ENCODE data around the gene PXMP4.
A peak's percentile ranks its signal among the peaks of the same experiment; 100 is the strongest.

Gene PXMP4

DNA sequence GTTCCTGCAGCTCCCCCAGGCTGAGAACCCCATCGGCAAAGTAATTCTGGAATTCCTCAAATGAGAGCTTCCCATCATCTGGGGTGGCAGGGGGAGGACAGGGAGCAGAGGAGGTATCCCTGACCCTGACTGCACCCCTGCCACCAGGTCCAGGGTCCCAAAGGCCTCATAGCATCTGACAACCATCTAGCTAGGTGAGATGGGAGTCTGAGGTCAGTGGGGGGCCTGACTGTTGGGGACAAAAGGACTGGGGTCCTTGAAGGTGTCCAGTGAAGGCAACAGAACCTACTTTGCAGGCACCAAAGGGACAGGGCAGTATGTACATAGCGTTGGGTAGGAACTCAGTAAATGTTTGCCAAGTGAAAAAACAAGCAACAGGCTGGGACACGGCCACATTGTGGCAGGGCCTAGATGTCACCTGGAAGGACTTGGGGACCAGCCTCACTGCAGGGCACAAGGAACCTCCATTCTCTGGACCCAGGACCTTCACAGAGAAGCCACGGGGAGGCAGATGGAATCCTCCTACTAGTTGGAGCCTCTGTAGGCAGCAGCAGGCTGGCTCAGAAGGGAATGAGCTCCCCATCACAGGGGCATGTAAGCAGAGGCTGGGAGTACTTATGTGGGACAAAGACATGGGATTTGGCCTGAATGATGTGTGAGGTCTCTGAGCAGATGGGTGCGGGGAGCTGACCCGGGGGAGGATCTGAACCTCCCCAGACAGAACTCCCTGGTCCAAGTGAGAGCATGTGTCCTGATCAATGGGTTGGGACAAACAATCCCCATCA is 49.2 kb downstream of the PXMP4 start:
- FAIRE-seq = no peak
- no peak for DNase-seq (ENCODE audit: low spot score)

DNA sequence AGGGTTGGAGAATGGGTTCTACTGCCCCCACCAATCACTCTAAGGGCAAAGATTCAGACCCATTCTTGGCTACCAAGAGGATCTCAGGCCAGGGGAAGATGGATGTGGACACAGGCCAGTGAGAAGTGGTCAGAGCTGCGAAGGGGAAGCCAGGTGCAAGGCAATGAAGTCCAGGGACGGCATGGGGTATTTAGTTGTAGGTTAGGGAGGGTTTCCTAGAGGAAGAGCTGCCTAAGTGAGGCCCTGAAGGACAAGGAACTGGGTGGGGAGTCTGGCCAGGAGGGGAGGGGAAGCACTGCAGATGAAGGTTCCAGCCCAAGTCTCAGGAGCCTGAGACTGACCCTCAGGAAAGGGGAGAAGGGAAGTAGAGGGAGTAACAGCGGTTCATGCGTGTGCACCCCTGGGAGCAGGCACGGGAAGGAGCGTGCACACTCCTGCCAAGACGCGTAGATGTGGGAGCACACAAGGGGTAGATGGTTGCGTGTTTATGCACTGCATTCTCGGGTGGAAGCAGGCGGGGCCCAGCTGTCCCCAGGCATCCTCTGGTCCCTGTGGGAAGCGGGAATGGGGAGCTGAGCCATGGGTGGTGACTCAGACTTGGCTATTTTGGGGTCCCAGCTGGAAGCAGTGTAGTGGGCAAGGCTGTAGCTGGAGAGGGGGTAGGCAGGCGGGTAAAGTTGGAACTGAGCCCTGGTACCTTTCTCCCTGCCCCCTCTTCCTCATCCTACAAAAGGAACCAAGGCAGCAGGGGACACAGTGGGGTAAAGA is 50.1 kb downstream of the PXMP4 start:
- FAIRE-seq (no peak), DNase-seq (ENCODE audit: low spot score) (no peak)

DNA sequence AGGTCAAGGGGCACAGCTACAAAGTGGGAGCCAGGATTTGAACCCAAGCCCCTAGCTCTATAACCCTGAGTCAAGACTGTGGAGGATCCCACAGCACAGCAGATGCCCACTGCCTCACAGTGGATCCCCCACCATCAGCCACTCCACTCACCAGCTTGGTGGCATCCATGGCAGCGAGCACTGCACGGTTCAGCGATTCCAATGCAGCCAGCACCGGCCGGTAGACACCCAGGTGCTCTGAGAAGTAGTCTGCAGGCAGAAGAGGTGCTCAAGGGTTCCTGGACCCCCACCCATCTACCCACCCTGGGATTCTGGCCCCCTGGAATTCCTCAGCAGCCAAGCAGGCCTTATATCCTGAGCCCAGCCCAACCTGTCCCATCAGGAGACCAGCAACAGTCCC is 50.9 kb downstream of the PXMP4 start:
- FAIRE-seq (no peak), DNase-seq (ENCODE audit: low spot score) (no peak)

DNA sequence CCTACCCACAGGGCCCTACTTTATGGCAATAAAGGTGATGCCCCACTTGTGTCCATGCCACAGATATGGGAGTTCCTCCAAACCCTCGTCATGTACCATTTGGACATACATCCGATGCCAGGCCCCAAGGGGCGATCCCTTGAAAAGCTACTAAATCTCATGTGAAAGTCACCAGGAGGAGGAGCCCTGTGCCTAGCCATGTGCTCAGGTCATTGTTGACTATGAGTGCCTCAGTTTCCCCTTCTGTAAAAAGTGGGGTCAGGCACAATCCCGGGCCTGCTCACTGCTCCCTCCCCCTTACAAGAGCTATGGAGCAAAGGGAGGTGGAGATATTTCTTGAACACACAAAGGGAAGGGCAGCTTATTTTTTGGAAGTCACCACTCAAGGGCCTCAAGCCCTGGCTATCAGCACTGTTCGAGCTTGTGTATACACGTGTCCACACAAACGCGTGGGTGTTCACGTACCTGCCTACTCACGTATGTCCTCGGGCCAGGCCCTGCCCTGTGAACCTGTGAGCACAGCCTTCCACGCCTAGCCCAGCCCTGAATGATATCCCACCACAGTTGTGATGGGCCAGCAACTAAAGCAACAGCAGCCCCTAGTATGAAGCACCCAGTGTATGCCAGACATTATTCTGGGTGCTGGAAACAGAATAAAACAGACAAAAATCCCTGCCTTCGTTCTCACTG is 51.5 kb downstream of the PXMP4 start:
- DNase-seq (ENCODE audit: low spot score) (no peak), FAIRE-seq (no peak)

DNA sequence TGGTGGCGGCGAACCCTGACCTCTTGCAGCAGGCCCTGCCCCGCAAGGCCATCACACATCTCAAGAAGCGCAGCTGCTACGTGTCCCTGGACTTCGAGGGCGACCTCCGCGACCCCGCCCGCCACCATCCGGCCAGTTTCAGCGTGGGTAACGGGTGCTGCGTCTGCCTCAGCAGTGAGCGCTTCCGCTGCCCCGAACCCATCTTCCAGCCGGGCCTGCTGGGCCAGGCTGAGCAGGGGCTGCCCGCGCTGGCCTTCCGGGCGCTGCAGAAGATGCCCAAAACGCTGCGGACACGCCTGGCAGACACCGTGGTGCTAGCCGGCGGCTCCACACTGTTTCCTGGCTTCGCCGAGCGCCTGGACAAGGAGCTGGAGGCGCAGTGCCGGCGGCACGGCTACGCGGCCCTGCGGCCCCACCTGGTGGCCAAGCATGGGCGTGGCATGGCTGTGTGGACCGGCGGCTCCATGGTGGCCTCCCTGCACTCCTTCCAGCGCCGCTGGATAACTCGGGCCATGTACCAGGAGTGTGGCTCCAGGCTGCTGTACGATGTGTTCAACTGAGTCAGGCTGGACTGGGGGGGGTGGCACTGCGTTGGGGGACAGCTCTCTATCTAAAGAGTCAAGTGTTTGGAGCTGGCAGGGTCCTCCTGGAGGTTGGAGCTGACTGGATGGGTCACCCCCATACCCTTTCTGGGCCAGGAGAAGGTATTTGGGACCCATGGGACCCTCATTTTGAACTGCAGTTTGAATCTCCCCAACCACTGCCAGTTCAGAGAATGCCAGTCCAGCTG is 52.2 kb downstream of the PXMP4 start:
- FAIRE-seq (no peak), DNase-seq (ENCODE audit: low spot score) (peak; percentile 52)

DNA sequence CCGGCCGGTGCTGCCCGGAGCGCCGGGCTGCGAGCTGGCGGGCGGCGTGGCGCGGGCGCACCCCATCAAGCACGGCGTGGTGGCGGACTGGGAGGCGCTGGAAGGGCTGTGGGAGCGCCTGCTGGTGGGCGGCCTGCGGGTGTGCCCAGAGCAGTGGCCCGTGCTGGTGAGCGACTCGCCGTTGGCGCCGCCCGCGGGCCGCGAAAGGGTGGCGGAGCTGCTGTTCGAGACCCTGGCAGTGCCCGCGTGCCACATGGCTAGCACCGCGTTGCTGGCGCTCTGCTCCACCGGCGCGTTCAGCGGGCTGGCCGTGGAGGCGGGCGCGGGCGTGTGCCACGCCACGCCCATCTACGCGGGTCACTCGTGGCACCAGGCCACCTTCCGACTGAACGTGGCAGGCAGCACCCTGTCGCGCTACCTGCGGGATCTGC is 52.9 kb downstream of the PXMP4 start:
- DNase-seq (ENCODE audit: low spot score) = no peak
- no peak for FAIRE-seq

DNA sequence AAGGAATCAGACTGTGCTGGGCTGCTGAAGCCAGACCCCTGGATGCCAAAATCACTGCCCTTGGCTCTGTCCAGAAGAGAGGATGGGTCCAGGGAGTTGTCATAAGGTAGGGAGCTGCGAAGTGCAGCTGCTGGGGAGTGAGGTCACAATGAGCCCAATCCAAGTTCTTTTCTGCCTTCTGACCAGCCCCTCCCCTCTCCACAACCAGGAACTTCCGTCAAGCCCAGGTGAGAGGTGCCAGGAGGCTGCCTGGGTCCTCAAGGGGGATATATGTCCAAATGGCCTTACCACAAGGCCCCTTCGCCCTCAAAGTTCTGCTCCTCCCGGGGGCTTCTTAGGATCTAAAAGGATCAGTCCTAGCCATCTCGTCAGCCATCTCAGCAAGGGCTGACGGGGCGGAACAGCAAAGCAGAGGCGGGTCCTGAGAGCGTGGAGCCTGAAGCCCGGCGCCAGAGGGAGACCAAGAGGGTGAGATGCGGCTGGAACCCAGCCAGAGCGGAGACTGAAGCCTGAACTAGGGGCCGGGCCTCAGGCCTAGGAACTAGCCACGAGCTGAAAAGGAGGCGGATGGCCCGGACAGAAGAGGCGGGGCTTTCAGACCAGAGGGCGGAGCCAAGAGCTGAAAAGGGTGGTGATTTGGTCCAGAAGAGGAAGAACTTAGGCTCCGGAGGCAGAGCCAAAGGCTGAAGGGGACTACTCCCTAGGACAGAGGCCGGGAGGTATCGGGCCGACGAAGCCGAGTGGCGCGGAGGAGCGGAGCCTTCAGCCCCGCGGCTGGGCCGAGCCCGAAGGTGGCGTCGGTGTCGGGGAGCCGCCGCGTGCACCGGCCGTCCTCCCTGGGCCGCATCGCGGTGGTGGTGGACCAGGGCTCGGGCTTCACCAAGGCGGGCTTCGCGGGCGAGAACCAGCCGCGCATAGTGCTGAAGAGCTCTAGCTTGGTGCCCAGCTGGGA is 53.5 kb downstream of the PXMP4 start, which contains the start of gene ACTL10:
TSS of gene ACTL10 (plus strand) at position 651 of the 952 bp plus-strand sequence. CDS start 555 bp downstream, outside the sequence.
- FAIRE-seq (peak; percentile 93), DNase-seq (ENCODE audit: low spot score) (peak; percentile 99)

DNA sequence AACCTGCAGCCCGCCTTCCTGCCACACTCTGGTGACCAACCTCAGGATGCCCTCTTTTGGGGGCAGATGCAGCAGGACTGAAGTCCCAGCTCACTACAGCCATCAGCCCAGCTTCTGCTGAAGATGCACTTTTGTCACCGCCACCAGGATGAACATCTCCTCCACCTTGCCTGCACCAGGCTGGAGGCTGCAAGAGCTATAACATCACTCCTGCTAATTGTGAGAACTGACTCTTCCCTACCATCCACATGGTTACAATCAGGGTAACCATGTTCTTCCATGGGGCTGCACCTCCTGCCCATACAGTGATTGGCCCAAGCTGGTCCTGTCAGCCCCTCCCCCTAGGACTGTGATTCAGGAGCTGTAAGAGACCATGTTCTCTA is 55.4 kb downstream of the PXMP4 start:
- FAIRE-seq = no peak
- DNase-seq (ENCODE audit: low spot score) = no peak

DNA sequence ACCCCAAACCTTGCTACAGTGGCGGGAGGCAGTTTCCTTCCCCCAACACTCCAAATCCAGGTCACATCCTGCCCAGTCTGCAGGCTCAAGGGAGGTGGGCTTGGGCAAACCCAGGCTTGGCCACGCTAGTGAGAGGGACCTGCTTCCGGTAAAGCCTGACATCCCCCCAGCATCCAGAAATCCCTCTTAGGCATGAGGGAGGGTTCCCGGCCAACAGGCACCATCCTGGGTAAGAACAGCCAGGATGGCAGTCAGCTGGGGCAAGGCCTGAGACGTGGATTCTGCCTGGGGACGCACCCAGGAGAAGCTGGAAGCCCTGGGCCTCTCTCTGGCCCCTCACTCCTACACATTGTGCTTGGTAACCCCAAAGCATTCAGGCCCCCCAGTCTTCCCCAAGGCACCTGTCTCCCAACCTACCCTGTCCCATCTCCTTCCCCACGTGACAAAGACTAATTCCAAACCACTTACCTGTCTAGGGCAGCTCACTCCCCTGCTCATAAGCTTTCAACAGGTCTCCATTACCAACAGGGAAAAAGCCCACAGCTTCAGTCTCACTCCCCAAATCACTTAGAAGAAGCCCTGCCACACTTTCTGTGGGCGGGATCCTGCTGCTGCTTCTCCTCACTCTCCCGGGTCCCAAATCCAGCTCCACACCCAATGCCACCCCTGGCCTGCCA is 55.9 kb downstream of the PXMP4 start:
- no peak for FAIRE-seq
- DNase-seq (ENCODE audit: low spot score) = no peak

DNA sequence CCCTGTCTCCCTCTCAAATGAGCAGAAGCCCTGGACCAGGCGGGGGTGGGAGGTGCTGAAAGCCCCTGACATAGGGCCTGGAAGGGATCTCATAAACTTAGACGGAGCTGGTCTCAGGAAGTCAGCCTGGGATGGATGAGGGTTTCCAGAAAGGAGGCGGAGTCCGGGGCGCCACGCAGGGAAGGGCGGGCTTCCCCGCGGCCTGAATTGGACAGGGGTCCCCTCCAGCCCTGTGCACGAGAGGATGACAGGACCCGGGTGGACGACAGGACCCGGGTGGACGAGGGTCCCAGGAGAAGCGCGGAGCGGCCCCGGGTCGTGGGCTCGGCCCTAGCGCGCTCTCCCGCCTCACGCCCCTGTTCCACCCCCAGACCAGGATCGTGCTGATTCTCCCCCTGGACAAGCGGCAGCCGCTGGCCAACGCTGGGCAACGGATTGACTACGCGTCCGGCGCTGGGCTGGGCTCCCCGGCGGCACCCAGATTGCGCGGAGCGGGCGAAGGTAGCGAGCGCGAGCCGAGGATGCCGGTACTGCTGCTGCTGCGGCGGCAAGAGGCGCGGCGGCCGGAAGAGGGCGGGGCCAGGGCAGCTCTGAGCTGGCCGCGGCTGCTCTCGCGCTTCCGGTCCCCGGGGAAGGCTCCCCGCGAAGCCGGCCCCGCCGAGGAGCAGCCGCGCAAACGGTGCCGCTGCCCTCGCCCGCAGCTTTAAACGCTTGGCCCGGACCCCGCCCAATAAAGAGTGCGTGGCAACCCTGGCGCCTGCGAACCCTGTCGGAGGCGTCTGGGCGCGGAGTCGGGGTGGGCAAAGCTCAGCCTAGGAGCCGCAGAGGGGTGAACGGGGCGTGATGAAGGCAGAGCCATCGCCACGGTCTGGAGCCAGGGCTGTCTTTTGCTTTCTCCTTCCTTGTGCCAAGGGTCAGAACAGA is 56.7 kb downstream of the PXMP4 start:
- DNase-seq (ENCODE audit: low spot score) (peak; percentile 71), FAIRE-seq (no peak)

DNA sequence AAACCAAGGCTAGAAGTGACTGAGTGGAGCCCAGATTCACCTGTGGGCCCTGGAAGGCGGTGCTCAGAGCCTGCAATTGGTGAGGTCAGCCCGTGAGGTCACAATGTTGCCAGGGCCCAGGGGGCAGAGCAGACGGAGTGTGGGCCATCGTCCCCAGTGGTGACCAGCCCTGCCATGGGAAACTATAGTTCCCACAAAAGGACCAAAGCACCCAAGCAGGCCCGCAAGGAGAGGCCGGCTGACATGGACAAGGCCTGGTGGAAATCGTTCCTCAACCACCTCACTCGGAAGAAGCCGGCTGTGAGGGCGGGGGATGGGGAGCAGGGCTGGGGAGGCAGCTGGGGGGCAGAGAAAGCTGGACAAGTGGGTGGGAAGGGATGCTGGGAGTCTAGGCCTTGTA is 57.9 kb downstream of the PXMP4 start, which contains the start of gene C20orf144:
TSS of gene C20orf144 (plus strand) at position 156 of the 400 bp plus-strand sequence. CDS start at position 175, 19 bp downstream.
- no peak for DNase-seq (ENCODE audit: low spot score)
- FAIRE-seq = no peak

DNA sequence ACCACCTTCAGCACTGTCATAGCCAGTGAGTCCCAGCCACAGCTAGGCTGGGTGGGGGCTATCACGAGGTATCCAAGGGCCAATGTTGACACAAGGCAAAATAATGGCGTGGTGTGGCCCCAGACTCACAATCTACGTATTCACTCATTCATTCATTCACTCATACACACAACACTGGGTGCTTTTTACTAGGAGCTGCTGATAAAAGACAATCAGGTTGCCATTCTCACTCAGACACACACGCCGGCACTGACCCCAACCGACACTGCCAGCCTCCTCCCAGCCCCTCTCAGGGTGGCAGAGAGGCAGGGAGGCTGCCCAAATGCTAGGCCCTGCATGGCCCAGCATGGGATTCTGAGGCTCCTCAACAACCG is 59.4 kb downstream of the PXMP4 start:
- no peak for FAIRE-seq
- DNase-seq (ENCODE audit: low spot score) = no peak

DNA sequence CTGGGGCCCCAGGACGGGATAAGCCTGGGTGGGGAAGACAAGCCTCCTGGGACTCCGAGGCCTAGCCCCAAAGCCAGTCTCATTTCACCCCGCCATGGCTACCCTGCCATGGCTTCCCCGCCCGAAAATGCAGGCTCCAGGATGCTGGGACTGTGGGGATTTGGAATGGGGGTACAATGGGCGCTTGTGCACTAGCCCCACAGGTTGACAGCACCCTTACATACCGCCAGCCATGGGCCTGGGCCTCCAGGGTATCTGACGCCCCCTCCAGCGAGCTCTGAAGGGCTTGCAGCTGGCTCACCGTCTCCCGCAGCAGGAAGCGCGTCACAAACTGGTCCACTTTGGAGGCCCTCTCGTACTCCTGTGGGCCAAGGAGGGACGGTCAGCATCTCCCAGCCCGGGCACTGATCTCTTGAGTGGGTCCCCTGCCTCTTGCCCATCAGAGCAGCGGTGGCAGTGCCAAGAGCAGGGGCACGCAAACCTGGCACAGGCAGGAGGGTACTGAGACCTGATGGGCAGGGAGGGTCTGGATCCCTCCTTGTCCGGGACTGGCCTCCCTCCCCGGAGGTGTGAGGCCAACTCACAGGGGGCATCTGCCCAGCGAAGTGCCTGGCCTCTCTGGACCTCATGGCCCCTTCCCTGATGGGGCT is 60.0 kb downstream of the PXMP4 start:
- DNase-seq (ENCODE audit: low spot score) (no peak), FAIRE-seq (no peak)

DNA sequence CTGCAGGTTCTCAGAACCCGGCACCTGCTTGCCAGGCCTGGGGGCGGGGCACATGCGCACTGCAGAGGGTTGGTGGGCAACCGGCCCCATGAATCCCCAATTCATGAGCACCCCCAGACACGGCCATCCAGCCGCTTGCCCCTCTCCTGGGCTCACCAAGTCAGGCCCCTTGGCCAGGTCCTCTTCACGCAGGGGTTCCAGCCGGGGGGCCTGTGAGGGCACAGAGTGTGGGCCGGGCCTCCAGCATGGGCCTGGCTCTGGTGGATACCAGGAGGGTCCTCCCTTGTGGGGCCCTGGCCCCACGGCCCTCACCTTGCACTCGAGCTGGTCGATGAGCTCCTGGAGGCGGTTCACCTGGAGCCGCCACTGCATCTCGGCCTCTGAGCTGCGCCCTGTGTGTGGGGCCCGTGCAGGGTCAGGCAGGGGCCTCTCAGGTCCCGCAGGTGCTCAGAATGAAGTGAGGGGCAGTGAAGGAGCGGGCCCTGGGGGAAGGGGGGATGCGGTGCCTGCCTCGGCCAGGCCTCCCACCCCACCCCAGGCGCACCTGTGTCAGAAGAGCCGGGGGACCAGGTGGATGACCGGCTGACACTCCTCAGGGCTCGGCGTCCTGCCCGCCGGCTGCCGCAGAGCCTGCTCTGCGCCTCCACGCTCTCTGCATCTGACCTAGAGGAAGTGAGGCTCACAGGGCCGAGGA is 60.6 kb downstream of the PXMP4 start:
- FAIRE-seq = no peak
- DNase-seq (ENCODE audit: low spot score) = no peak

DNA sequence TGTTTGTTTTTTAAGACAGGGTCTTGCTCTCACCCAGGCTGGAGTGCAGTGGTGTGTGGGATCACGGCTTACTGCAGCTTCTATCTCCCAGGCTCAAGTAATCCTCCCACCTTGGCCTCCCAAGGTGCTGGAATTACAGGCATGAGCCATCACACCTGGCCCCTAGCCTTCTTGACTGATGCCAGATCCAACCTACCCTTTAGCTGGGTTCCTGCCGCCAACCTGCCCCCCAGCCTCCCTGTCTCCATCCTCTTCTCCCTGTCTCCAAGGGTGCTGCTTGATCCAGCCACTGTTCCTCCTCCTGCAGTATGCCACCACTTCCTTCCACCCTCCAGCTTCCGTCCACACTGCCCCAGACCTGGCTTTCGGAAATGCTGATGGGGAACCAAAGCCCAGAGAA is 61.2 kb downstream of the PXMP4 start:
- DNase-seq (ENCODE audit: low spot score) (no peak), FAIRE-seq (no peak)

DNA sequence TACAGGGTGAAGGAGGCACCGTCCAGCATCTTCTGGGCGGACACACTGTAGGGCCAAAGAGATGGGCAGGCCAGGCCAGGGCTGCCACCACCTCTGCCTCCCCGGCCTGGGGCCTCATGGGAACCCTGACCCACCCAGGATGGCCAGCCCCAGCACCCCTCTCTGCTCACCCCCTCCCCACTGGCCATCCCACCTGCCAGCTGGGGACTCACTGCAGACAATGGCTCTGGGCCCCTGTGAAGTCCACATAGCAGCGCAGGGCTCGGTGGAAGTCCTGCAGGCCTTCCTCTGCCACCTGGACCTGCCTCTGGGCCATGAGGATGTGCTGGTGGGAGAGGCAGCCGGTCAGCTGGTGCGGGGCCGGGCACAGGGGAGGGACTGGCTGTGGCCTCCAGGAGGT is 61.6 kb downstream of the PXMP4 start:
- DNase-seq (ENCODE audit: low spot score) = no peak
- FAIRE-seq = no peak

DNA sequence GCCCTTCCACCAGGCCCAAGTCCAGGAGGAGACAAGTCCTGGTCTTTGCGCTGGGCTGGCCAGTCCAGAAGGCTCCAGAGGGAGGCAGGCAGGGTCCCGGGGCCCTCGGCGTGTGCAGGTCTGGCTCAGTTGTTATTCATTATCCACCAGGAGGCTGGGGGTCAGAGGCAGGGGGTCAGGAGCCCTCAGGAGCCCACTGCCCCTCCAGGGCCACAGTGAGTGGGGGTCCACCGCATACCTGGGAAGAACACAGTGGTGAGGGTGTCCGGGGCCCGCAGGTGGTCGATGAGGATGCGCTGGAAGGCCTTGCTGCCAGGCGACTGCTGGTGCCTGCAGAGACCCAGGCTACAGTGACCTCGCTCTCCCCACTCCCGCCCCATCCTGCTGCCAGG is 62.4 kb downstream of the PXMP4 start:
- DNase-seq (ENCODE audit: low spot score) (no peak), FAIRE-seq (no peak)

Data from RCC 7860 (cell line).